Mucosa of rectum (tissue), 2 donors: ENCODE results near the gene MYH14.
A peak's percentile ranks its signal among the peaks of the same experiment; 100 is the strongest.
"Not testable (repeated sequence)": the region's sequence is repeated elsewhere in the genome, so short reads cannot be mapped to it uniquely, and the experiment has no call there.

Source experiments
- H3K27ac ChIP-seq, 2 donors: one replicate each; pipeline ENCODE4 v1.7.0; 2013; ENCODE audit warnings: inconsistent platforms in 2 of 2, low read depth in 2 of 2, low read length in 2 of 2
- H3K27me3 ChIP-seq, 2 donors: one replicate each; pipeline ENCODE4 v1.7.0; 2013; ENCODE audit warnings: low read length in 2 of 2; ENCODE audit not compliant: control insufficient read depth in 2 of 2, insufficient read depth in 2 of 2
- H3K36me3 ChIP-seq, 2 donors: one replicate each; pipeline ENCODE4 v1.7.0; 2013; ENCODE audit warnings: low read length in 2 of 2; ENCODE audit not compliant: control insufficient read depth in 2 of 2, insufficient read depth in 2 of 2
- H3K4me1 ChIP-seq, 2 donors: one replicate each; pipeline ENCODE4 v1.7.0; 2013; ENCODE audit warnings: low read length in 2 of 2, mild to moderate bottlenecking in 1 of 2; ENCODE audit not compliant: control insufficient read depth in 2 of 2, insufficient read depth in 2 of 2
- H3K4me3 ChIP-seq, 2 donors: one replicate each; pipeline ENCODE4 v1.7.0; 2013; ENCODE audit warnings: low read length in 2 of 2
- H3K9ac ChIP-seq, 2 donors: one replicate each; pipeline ENCODE4 v1.7.0; 2013; ENCODE audit warnings: low read length in 2 of 2, low read depth in 1 of 2, mild to moderate bottlenecking in 1 of 2
- H3K9me3 ChIP-seq, 2 donors: one replicate each; pipeline ENCODE4 v1.7.0; 2013; ENCODE audit warnings: low read length in 2 of 2; ENCODE audit not compliant: control insufficient read depth in 2 of 2
- donor health status: healthy.
- donor health status: Normal muscosa, but diverticular disease.

The MYH14 gene

DNA sequence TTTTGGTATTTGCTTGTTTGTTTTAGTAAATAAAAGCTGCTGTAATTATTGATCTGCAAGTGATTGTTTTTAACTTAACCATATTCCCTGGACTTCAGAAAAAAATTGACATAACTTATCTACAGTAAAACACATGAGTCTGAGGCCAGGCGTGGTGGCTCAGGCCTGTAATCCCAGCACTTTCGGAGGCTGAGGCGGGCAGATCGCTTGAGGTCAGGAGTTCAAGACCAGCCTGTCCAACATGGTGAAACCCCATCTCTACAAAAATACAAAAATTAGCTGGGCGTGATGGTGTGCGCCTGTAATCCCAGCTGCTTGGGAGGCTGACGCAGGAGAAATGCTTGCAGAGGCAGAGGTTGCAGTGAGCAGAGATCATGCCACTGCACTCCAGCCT lies 150.1 kb downstream of the MYH14 start:
- H3K27me3 ChIP-seq, H3K9me3 ChIP-seq, H3K36me3 ChIP-seq, H3K9ac ChIP-seq, H3K4me3 ChIP-seq, H3K4me1 ChIP-seq, H3K27ac ChIP-seq: not testable (repeated sequence)

DNA sequence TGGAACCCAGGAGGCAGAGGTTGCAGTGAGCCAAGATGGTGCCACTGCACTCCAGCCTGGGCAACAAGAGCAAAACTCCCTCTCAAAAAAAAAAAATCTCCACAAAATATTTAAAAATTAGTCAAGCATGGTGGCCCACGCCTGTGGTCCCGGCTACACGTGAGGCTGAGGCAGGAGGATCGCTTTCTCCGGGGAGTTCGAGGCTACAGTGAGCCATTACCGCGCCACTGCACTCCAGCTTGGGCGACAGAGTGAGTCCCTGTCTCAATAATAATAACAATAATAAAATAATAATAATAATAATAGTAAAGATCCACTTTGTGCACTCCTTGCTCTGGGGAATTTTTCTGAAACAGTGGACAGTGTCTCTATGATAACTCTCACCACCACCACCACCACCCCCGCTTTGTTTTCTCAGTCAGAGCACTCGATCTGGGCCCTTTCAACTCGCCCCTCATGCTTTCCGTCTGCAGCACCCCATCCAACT lies 153.3 kb downstream of the MYH14 start:
- Histone ChIP-seq H3K27ac (no peak overlapping the region), H3K27me3 (no peaks in the 10 kb centered on the region), H3K9me3 (no peaks in the 10 kb centered on the region), H3K4me1 (peaks cover 8 to 9% of the 10 kb centered on the region in 2 donors), H3K4me3 (no peak overlapping the region), H3K36me3 (no peaks in the 10 kb centered on the region), H3K9ac (peak overlapping the region in 1 of 2 donors; percentile 70)

DNA sequence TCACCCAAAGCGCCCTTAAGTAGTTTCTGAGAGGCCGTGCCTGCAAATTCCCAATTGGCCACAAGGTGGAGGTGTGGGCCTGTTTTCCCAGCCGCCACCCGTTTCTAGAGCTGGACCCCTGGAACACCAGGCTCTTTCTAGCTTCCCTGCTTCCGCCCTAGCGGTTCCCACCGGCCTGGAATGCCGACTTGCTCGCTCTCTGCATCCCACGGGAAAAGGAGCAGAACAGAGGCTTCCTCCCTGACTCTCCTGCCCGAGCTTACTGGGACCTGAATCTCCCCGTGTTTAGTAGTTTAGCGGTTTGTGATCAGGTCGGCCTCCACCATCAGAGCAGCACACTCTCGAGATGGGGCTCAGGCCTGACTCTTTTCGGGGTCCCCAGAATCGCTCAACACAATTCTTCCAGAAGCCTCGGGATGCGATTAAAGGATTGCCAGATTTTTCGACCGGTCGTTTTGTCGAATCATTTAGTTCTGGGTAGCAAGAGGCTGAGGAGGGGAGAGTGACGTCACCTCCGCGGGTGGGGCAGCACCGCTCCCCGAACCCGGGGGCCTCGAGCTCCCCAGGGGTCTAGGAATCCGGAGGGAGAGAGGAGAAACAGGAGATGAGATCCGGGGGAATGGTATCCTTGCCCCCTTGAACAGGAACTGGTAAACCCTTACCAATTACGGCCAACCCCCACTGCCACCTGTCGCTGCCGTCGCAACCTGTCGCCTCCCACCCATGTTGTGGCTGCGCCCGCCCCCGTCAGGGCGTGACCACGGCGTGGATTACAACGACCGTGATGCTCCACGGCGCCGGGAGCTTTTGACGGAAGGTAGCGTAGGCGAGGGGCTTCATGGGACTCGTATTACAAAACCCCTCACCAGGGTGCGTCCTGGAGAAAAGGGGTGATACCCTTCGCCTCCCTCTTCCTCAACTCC lies 154.0 kb downstream of the MYH14 start:
- H3K9me3 ChIP-seq = no peaks in the 10 kb centered on the region
- H3K9ac ChIP-seq = peak overlapping the region; percentile 70 to 73
- H3K4me1 ChIP-seq = peaks cover 8 to 9% of the 10 kb centered on the region in 2 donors
- H3K4me3 ChIP-seq = peak overlapping the region; percentile 65 to 78
- H3K36me3 ChIP-seq = no peaks in the 10 kb centered on the region
- no peaks in the 10 kb centered on the region for H3K27me3 ChIP-seq
- peak overlapping the region; percentile 72 to 81 for H3K27ac ChIP-seq

DNA sequence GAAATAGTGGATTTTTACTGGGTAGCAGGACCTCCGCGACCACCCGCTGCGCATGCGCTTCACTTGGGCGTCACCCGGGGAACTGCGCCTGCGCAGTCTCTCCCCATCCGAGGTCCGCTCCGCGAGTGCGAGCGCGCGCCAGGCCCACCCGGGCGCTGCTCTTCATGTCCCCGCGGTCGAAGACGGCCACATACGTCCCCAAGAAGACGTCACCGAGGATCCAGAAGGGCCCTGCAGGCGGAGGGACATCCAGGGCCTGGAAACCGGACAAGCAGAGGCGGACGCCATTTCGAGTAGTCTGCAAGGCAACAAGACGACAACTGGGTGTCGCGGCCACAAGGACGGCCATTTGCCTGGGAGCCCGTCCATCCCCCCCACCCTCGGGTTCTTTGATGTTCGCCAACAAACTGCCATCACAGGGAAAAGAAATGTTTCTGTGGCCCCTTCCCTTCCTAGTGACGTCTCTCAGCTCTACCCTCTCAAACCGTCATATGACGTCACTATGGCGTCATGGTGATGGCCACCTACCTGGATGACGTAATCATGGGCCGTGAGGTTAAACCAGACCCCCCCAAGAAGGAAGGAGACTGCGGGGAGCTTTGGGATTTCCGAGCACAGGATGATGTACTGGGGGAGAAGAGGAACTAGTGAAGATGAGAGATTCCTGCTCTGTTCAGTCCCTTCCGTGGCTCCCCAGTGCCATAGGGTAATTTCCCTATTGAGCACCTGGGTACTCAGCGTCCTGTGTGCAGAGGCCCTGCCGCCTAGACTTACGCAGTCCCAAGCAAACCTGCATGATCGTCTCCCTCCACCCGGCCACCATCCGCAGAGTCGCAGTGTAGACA lies 155.3 kb downstream of the MYH14 start:
- H3K9me3 ChIP-seq = no peaks in the 10 kb centered on the region
- H3K27ac ChIP-seq = peak overlapping the region; percentile 42 to 81
- peaks cover 8 to 9% of the 10 kb centered on the region in 2 donors for H3K4me1 ChIP-seq
- H3K27me3 ChIP-seq = no peaks in the 10 kb centered on the region
- H3K36me3 ChIP-seq = no peaks in the 10 kb centered on the region
- peak overlapping the region; percentile 34 to 54 for H3K9ac ChIP-seq
- peak overlapping the region; percentile 65 to 73 for H3K4me3 ChIP-seq

DNA sequence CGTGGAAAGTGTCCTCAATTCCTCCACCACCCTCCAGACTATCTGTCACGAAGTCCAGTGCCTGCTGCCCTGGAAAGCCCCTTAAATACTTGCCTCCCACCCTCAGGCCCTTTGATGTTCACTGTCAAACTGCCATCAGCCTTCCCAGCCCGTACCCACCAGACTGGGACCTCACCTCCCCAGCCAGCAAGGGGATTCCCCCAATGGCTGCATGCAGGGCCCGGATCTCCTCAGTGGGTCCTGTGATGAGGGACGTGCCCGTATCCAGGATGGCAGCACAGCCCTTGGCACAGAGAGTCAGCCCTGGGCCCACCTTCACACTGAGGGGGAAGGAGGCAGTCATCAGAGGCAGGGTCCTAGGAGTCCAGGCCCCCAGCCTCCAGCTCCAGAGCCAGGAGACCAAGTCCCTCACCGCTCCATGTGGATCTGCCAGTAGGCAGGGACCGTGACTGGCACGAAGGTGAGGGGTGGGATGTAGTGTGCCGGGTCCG lies 156.0 kb downstream of the MYH14 start:
- Histone ChIP-seq H3K9ac (no peak overlapping the region), H3K4me3 (no peak overlapping the region), H3K9me3 (no peaks in the 10 kb centered on the region), H3K36me3 (no peaks in the 10 kb centered on the region), H3K27ac (no peak overlapping the region), H3K27me3 (no peaks in the 10 kb centered on the region), H3K4me1 (peaks cover 8 to 9% of the 10 kb centered on the region in 2 donors)
